ENCODE measurements around the gene SULT2B1.

SULT2B1 gene

GRCh38 chr19:48636859-48637448 lies 85.0 kb downstream of the SULT2B1 start, which contains the start of gene DBP:
TSS of gene DBP (minus strand) at chr19:48637379. CDS start at chr19:48636994, 385 bp downstream.
- DNase-seq: no peak

- DNase-seq: peak; percentile 99
Measured at GRCh38 chr19:48637449-48637947, 85.5 kb downstream of the SULT2B1 start.

GRCh38 chr19:48637948-48638830 lies 86.2 kb downstream of the SULT2B1 start:
- DNase-seq: peak; percentile 65 to 74

GRCh38 chr19:48638831-48639381 lies 86.9 kb downstream of the SULT2B1 start:
- DNase-seq: no peak

- DNase-seq: no peak
Measured at GRCh38 chr19:48639483-48640375, 87.8 kb downstream of the SULT2B1 start.

- no peak for DNase-seq
Measured at GRCh38 chr19:48641850-48642249, 89.9 kb downstream of the SULT2B1 start.

- DNase-seq: no peak
Measured at GRCh38 chr19:48642862-48643261, 90.9 kb downstream of the SULT2B1 start.

GRCh38 chr19:48644355-48644754 lies 92.4 kb downstream of the SULT2B1 start:
- DNase-seq: no peak

- peak; percentile 72 to 80 for DNase-seq
Measured at GRCh38 chr19:48644839-48645619, 93.1 kb downstream of the SULT2B1 start.

- DNase-seq: no peak
Measured at GRCh38 chr19:48645620-48646000, 93.6 kb downstream of the SULT2B1 start.

- DNase-seq: peak; percentile 92 to 95
Measured at GRCh38 chr19:48646001-48646721, 94.2 kb downstream of the SULT2B1 start, which contains the start of gene CA11. TSS of gene CA11 (minus strand) at chr19:48646187. CDS start at chr19:48645632, 555 bp downstream.

- DNase-seq: no peak
Measured at GRCh38 chr19:48646722-48647216, 94.8 kb downstream of the SULT2B1 start.

- DNase-seq: no peak
Measured at GRCh38 chr19:48648134-48648533, 96.2 kb downstream of the SULT2B1 start.

Measured in activated CD4-positive, alpha-beta T cell treated with anti-CD3 and anti-CD28 coated beads, Interleukin-2, amount 50 U/mL, for 48 hours (primary cell).